Stimulated activated naive CD4-positive, alpha-beta T cell treated with Interleukin-2 at 50 U/mL for 16 hours (primary cell): ENCODE data around the gene AGK.

ENCODE experiments used
- DNase-seq: peaks from one replicate; lab custom pipeline; 2025; lab: John Stamatoyannopoulos, UW

The AGK gene, protein sequence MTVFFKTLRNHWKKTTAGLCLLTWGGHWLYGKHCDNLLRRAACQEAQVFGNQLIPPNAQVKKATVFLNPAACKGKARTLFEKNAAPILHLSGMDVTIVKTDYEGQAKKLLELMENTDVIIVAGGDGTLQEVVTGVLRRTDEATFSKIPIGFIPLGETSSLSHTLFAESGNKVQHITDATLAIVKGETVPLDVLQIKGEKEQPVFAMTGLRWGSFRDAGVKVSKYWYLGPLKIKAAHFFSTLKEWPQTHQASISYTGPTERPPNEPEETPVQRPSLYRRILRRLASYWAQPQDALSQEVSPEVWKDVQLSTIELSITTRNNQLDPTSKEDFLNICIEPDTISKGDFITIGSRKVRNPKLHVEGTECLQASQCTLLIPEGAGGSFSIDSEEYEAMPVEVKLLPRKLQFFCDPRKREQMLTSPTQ

DNA sequence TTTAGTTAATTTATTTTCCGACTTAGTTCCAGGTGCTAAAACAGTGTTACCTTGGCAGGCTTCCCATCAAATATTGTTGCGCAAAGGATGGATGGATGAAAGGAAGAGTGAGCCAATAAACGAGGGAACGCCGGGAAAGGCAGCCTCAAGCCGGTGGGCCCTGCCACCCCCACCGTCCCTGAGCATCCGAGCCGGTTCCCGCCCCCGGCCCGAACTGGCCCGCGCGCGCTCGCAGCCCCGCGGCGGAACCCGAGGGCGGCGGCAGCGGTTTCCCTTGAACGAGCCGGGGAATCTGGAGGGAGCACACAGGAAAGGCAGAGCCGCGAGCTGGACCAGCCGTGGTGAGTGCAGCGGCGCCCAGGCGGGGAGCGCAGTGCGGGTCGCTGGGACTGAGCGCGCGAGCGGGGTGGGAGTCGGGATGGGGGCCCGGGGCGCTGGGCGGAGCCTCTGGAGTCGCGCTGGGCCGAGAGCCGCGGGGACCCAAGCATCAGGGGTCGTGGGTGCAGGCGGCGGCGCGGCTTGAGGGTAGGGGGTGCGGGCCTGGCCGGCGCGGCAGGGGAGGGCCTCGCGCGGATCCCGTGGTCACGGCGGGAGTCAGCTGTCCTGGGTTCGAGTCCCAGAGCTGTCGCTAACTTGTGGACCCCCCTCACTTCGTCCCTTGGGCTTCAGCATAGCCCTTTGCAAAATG lies at the start of gene AGK:
Gene AGK, plus strand, starts transcription at position 317 of the 688 bp plus-strand sequence. CDS start 4,057 bp downstream, outside the sequence.
- DNase-seq = peak; percentile 64

DNA sequence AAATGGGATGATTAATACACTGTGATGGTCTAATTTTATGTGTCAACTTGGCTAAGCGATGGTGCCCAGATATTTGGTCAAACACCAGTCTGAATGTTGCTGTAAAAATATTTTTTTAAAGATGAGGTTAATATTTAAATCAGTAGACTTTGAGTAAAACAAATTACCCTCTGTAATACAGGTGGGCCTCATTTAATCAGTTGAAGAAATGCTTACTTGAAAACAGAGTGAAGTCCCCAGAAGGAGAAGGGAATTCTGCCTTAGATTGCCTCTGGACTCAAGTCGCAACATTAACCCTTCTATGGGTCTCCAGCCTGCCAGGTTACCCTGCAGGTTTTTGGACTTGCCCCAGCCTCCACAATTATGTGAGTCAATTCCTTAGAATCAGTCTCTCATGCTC lies 49.8 kb upstream of the AGK start:
- DNase-seq = no peak

DNA sequence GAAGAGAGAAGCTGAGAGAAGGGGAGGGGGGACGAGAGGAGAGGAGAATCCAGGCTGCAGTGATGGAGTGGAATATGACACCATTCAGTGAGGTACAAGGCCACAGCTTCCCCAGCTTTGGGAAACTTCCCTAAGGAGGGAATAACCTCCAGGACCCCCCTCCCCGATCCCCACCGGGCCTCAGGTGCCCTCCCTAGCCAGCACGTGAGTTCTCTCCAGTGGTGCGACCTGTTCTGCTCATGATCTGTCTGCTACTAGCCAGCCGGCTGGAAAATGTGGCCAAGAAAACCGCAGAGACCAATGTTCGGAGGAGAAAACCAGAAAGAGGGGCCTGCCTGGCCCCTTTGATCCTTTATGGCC lies 39.9 kb upstream of the AGK start:
- no peak for DNase-seq

DNA sequence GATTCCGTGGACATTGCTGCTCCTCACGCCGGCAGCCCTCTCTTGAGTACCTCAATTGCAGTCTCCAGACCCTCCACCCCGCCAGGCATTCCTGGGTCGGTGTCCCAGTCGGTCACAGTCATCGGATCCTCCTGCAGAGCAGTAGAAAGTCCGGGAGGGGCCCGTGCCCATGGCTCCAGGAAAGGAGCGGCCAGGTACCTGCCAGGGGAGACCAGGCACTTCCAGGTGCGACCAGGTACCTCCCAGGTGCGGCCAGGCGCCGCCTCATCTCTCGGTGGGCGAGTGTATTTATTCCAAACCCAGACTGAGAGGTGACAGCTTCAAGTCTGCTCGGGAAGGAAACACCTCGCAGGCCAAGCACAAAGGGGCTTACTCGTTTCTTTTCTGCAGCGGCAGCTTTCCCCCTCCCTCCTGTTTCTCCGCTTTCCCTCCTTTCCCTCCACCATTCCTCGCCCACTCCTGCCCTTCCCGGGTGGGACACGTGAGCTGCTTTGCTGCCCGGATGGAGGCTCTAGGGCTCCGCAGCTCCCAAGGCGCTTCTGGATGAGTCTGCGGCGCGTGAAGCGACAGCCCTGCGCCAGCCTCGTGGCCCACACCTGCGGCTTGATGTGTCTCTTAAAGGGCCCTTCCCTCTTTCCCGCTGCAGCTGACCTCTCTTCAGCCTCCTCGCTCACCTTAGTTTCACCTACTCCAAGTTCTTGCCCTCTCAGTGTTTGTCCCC lies 39.4 kb upstream of the AGK start:
- DNase-seq = no peak

DNA sequence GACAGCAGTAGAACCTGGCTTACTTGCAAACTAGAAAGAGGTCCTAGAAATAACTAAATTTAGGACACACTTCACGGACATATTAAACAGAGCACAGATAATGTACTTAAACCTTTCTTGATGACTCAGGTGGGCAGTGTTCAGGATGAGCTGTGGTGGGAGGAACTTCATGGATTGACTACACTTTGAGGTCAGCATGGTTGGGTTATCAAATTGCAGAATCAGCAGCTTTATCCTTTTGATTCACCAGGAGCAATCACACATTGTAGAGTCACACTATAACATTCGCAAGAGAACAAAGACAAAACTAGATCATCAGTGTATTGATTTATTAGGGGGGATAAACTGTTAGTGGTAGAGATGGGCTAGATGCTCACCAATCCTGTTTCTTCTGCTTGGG lies 38.6 kb upstream of the AGK start:
- DNase-seq = no peak

DNA sequence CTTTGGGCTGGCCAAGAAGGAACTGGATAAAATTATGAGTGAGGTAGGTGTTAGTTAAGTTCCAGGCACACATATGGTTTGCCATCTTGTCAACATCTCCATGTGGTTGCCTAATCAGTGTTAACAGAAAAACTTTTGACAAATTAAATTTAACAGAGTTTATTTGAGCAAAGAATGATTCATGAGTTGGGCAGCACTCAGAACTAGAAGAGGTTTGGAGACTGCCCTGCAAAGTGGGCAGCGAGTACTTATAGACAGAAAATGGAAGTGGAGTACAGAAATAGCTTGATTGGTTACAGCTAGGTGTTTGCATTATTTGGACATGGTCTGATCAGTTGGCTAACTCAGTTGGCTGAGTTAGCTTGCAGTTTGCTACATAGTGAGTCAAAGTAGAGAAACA lies 37.5 kb upstream of the AGK start:
- DNase-seq = no peak

DNA sequence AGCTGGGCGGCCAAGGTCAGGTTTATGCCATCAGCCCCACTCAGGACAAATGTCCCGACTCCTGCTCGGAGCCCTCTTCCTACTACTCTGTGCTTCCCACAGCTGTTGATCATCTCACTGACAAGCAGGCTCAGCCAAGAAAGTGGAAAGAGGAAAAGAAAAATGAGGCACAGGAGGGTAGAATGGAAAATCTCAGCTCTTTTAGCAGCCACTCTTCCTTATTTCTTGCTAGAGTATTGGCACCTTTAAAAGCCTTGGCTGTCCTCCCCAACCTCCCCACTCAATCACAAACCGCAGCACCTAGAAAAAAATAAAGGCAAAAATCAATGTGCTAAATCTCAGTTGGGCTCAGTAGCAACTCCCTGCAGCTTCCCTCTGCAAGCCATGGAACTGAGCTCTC lies 35.3 kb upstream of the AGK start:
- DNase-seq = no peak

DNA sequence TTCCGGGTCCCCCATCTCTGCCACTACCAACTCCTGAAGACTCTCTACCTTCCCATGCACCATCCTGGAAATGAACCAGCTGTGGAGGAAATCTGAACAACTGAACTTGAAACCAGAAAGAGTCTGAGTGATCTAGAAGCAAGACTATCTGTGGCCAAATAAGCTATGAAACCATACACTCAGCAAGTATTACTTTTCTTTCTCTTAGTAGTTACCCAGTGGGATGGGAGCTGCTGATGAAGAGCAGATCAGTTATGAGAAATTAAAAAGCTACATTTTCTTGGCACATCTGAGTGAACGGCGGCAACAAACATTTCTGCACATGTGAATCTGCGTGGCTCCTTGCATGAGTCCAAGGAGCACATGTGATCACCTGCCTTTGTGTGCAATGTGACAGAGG lies 31.6 kb upstream of the AGK start:
- no peak for DNase-seq

DNA sequence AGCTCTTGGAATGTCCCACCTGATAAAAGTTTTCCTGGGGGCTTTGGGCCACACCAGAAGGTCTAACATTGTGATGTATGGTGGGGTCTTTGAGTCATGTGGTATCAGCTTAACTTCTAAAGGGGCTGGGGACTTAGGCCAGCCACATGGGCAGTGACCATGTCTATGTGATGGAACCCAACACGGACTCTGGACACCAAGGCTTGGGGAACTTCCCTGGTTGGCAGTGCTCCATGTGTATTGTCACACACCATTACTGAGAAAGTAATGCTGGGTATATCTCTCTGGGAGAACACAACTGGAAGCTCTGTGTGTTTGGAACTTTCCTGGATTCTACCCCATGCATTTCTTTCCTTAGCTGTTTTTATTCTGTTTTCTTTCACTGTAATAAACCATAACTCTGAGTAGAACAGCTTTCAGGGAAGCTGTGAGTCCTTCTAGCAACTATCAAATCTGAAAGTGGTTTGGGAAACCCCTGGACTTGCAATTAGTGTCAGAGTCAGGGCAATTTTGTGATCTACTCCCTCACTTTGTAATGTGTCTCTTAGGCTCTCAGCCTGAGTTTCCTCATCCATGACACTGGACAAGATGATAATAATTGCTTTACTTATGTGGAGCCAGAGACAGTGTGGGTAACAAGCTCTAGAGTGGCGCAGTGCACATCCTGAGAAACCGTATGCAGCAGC lies 28.4 kb upstream of the AGK start:
- DNase-seq = no peak

DNA sequence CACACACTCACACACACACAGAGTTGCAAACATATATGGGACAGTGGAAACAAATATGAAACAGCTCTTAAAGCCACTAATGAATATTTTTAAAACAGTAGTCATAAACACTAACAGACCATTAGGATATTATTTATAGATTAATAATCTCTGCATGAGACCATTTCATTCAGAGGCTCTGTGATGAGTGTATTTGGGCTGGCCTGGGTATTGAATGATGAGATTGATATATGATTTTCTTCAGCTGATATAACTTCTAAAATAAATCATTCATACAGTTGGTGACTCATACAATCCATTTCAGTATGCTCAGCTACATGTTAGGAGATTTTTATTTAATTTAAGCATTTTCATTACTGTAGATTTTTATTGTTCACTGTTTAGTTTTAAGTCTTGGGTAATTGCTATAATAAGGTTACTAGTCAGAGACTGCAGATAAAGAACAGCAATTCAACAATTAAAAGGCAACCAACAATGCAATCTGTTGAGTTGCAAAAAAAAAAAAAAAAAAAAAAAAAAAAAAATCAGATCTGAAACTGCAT lies 25.2 kb upstream of the AGK start:
- no peak for DNase-seq

DNA sequence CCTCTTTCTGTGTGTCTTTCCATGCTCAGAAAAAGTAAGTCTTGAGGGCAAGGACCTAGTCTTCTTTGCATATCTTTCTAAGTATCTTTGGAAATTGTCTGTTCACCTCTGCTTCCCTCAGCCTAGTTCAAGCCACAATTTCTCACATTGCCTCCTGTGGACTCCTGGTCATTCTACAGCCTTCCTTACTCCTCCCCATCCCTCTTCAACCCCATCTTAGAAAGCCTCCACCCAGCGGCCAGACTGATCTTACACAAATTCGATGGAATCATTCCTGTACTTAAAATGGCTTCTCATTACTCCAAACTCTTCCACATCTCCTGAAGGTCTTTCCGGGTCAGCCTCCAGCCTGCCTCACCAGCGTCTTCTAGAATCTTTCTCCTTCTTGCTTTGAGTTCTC lies 24.1 kb upstream of the AGK start:
- no peak for DNase-seq

DNA sequence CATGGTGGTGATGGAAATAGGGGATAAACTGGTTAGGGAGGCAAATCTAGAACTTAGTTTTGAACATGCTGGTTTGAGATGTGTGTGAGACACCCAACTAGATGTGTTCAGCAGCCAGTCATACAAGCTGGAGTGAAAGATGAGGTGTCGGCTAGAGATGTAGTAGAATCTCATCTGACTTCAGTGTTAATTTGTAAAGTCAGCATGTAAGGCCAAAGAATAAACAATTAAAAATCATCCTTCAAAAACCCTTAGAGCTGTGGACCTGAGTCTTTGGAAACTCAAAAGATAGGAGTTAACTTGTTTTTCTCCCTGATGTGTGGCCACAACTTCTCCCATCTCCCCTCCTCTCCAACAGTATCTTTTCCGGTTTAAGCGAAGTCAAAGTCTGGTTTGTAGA lies 22.8 kb upstream of the AGK start:
- no peak for DNase-seq

DNA sequence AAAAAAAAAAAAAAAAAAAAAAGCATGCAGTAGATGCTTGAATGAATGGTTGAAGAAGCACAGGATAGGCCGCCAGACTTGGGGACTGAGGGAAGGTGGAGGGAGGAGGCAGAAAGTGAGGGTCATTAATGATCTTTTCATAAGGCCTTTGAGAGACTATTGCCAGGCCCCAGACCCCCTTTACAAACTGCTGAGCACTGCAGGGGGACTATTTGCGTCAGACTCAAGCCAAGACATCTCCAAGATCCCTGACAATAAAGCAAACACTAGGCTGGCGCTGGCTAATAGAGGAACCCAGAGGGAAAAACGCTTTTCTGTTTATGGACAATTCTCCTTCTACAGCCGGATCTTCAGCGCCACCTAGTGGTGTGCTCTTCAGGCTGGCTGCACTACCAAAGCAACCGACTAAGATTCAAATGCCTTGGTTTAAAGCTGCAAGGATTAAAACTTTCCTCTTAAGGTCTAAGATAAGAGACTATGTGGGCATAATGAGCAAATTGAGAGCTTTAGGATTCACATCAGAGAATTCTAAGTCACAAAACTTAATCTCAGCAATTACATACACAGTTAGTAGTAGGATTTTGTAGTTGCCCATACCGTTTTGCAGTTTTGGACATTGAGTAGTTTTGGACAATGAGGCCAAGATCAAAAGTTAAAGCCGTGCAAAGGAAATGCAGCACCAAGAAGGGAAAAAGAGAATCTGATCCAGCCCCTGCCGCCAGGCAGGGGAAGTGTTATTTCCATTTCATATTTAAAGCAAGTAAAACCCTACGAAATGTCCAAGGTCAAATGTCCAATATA lies 17.9 kb upstream of the AGK start:
- peak; percentile 44 for DNase-seq

DNA sequence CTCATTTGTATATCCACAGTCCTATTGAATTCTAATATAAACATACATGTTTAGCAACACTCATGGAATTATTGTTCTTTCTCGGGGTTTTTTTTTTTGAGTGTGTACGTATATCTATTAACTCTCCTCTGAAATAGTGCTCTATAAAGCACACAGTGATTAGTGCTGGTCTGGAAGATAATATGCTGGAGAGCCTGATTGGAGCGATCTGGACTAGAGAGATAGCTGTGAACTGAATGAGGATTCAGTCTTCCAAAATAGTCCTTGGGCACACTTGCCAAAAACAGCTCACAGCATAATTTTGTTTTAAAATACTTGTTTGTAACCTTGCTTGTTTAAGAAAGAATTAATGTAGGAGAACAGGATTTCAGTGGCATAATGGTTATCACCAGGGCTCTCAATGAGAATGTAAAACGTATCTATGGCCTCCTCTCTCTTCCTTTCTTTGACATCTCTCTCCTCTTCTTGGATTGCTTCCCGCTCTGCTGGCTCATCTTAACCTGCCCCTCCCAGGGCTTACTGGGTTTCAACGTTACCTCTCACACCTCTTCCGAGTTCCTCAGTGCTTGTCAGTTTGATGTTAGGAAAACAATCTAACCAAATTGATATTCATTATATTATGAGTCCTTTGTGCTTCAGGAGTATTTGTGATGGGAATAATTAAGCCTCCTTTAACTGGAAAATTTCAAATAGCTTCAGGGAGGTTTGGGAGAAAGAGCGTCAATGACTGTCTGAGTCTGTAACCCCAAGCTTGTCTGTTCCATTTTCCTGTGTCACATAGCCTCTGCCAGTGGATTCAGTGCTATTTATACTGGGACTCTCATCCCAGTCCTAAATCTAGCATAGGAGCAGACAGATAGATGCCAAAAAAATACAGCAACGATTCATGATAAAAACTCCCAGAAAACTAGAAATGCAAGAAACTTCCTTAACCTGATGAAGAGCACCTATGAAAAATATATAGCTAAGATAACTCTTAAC lies 16.2 kb upstream of the AGK start:
- no peak for DNase-seq

DNA sequence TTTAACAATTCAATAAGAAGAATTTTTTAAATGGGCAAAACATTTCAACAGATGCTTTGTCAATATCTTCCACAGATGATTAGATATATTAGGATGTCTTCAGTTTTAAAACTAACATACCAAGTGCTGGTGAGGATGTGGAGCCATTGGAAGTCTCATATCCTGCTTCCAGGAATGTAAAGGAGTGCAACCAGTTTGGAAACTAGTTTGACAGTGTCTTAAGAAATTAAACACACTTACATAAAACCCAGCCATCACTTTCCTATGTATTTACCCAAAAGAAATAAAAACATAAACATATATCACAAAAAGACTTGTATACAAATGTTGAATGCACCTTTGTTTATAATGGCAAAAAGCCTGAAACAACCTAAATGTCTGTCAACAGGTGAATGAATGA lies 13.3 kb upstream of the AGK start:
- DNase-seq = no peak

DNA sequence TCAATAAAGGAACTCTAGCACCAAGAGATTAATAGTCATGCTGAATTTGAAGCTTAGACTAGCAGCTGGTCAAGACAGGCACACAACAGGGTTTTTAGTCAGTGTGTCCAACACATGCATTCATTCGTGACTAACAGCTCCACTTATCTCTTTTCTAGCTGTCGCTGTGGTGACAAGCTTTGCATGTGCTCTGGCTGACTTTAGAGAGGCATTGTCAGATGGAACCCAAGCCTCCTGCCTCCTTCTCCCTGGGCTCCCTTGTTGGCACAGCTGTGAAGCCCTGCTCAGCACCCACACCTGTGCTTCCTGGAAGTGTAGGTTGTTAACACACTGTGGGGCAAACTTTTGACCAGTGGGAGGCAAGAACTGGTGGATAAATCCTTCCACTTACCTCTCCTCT lies 9.8 kb upstream of the AGK start:
- no peak for DNase-seq

DNA sequence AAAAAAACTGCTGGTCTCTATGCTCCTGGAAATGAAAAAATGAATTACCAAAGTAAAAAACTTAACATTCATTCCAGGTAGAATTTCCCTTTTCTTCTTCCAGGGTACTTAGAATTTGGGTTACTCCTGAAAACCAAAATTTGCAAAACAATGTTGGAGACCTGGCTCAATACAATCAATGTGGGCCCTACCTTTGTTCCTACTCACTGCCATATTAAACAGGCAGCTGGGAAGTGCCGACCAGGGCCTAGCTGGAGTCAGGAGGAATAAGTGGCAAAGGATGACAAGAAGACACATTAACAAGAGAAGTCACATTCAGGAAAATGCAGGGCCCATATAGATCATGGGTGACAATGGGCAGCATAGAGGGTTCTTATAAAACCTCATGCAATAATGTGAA lies 6.4 kb upstream of the AGK start:
- DNase-seq = no peak

DNA sequence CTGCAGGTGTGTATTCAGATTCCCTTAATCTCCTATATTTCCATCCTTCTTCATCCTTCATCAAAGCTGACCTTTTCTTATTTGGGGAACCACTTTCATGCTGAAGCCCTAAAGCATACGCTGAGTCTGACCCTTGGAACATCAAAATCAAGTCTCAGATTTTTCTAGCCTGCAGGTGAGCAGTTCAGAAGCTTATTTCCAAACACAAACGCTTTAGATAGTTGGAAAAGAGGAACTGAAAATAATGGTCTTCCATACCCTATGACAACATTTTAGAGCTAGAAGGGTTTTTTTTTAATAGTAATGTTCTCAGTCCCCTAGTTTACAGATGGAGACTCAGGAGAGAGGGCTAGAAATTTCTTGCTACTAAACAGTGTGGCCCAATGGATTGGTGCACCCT lies 1.6 kb upstream of the AGK start:
- DNase-seq = no peak

DNA sequence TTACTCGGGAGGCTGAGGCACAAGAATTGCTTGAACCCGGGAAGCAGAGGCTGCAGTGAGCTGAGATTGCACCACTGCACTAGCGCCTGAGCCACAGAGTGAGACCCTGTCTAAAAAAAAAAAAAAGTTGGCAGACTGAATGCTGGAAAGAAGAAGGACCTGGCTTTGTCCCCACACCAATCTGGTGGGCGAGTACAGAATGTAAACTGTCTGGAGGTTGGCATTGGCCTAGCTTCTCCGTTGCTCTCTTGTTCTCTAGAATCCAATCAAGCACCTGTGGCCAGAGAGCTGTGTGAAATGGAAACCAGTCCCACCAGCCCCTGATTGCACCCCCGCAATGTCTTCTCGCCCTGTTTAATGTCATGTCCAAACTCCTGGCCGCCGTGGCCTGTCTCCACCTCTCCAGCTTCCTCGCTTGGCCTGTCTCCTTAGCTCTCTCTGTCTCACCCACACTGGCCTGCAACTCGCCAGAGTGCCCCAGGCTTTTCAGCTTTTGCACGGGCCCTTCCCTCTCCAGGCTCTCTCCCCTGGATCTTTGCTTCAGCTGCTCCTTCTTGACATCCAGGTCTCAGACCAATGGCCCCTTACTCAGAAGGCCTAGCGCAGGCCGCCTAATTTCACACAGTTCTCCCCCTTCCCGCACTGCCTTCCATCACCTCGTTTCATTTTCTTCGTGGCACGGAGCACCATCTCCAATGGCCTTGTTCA lies 670 bp upstream of the AGK start:
- DNase-seq = no peak

DNA sequence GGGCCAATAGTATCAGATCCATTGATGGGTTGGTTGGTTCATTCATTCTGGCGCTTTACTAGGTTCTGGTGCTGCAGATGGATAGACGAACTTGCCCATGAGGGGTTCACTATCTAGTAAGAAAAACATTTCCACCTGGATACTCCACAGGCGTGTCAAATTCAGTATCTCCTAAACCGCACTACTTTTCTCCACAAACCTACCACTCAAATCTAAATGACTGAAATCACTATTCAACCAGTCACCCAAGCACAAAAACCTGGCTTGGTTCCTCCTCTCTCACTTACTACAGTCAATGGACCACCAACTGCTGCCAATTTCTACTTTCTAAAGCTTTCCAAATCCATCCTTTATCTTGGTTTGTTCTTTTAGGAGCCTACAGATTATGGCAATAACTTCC lies 572 bp downstream of the AGK start:
- no peak for DNase-seq
